Epithelial cell of esophagus (primary cell): Measurements from ENCODE around the gene FANCB.

Experiments
- DNase-seq: peaks from one replicate; pipeline ENCODE4 v3.0.0; 2010; ENCODE audit warnings: low read depth
- H3K4me3 ChIP-seq: 2 replicates; pipeline ENCODE4 v1.5.1; 2011; ENCODE audit warnings: mild to moderate bottlenecking, low read length, control low read depth
- CTCF ChIP-seq: IDR thresholded peaks from 2 replicates; pipeline ENCODE4 v1.5.1; 2011; ENCODE audit warnings: low read depth, mild to moderate bottlenecking, low read length, control low read depth, inconsistent platforms; ENCODE audit not compliant: insufficient read depth; ENCODE audit errors: missing control alignments

The FANCB gene

GRCh38 chrX:14883826-14884225 is 11.0 kb upstream of the FANCB start:
- no peak for TF ChIP-seq CTCF
- DNase-seq, result no peak
- H3K4me3 ChIP-seq, result no peak overlapping the region

DNA sequence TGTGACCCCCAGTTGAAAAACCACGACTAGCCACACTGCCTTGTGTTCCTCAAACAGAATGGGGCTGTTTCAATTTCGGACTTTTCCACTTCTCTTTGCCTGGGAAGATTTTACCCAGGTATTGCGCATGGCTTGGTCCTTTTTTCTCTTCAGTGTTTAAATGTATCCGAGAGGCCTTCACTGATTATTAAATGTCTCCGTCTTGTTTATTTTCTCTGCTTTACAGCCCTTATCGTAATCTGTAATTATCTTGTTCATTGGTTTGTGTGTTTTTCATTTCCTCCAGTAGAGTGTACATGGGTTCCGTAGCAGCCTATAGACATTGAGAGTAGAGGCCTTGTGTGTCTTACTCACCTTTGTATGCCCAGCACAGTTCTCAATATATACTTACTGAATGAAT is 2.8 kb upstream of the FANCB start:
- H3K4me3 ChIP-seq, result no peak overlapping the region
- DNase-seq, result no peak
- no peak for TF ChIP-seq CTCF

- no peak for TF ChIP-seq CTCF
- H3K4me3 ChIP-seq, result peak overlapping the region; percentile 74
- DNase-seq, result no peak
Measured at GRCh38 chrX:14873676-14874049, 794 bp upstream of the FANCB start.

- peak overlapping the region; percentile 69 for H3K4me3 ChIP-seq
- no peak for TF ChIP-seq CTCF
- DNase-seq, result no peak
Measured at GRCh38 chrX:14872355-14872754, 514 bp downstream of the FANCB start.

DNA sequence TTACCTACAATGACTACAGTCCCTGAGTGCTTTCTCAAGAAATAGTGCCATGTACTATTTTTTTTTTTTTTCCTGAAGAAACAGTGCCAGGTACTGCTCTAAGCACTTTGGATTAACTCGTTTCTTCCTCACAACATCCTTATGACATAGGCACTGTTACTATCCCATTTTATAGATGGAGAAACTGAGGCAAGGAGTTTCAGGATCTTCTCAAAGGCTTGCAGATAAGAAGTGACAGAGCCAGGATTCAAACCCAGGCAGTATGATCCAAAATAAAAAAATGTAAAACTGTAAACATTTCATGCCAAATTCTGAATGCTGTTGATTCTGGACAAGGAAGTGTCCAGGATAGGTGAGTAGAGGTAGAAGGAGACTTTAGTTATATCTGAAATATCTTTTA is 1.1 kb downstream of the FANCB start:
- no peak overlapping the region for H3K4me3 ChIP-seq
- no peak for TF ChIP-seq CTCF
- no peak for DNase-seq

DNA sequence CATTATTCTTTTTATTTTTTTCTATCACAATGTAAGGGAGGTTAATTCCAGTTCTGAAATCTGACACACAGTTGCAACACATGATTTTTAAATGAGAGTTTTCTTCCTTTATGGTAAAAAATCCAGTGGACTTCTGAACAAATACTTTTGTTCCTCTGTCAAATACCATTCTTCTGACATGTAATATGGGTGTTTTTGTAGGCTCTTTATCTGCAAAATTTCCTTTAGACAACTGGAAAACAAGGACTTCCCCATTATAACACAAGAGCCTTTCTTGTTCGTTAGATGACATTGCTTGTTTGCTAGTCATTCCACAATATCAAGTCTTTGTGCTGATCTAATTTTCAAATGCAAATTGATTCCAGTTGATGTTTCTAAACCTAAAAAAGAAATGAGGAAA is 7.7 kb downstream of the FANCB start:
- no peak for TF ChIP-seq CTCF
- no peak overlapping the region for H3K4me3 ChIP-seq
- DNase-seq, result no peak

GRCh38 chrX:14864631-14865030 is 8.2 kb downstream of the FANCB start:
- no peak for TF ChIP-seq CTCF
- no peak overlapping the region for H3K4me3 ChIP-seq
- peak; percentile 30 for DNase-seq
